WTC11 (cell line): ENCODE data around the gene ACCSL. TPM values are rescaled to one million over a fixed set of nuclear protein-coding genes. Genes with fewer than 3 reads are reported as not detected.

ENCODE experiments used
- ATAC-seq: fragments of 200-7000 bp; cut with Tn5 transposase; 2 replicates; pipeline ENCODE4 v1.10.0; 2021; ENCODE audit warnings: mild to moderate bottlenecking, moderate library complexity
- CTCF ChIA-PET: fragments of 300-600 bp; sonication (Branson Sonifier 250); formaldehyde crosslinking; loops from one replicate; lab custom pipeline; 2021; ENCODE audit warnings: antibody characterized with exemption; lab: Charles Lee
- POLR2A ChIA-PET: fragments of 350-600 bp; sonication (Branson Sonifier 250); formaldehyde crosslinking; loops from one replicate; lab custom pipeline; 2021; ENCODE audit warnings: antibody characterized with exemption; lab: Charles Lee
- DNase-seq: peaks from one replicate; pipeline ENCODE4 v3.0.0; 2021; ENCODE audit warnings: low spot score
- H3K27ac Mint-ChIP-seq: 2 replicates; pipeline ENCODE4 v1.8.0; 2021; ENCODE audit warnings: mixed read lengths
- H3K27me3 Mint-ChIP-seq: 2 replicates; pipeline ENCODE4 v1.8.0; 2021; ENCODE audit warnings: low read depth, mild to moderate bottlenecking, moderate library complexity, mixed read lengths
- H3K36me3 Mint-ChIP-seq: 2 replicates; pipeline ENCODE4 v1.8.0; 2021; ENCODE audit warnings: mixed read lengths
- H3K4me1 Mint-ChIP-seq: 2 replicates; pipeline ENCODE4 v1.8.0; 2022; ENCODE audit warnings: mixed read lengths
- H3K4me3 Mint-ChIP-seq: 2 replicates; pipeline ENCODE4 v1.8.0; 2021; ENCODE audit warnings: mild to moderate bottlenecking, moderate library complexity, mixed read lengths
- H3K9me3 Mint-ChIP-seq: 2 replicates; pipeline ENCODE4 v1.8.0; 2021; ENCODE audit warnings: mixed read lengths
- ATF1 ChIP-seq: sonication (generic); formaldehyde crosslinking; IDR thresholded peaks from 2 replicates; pipeline ENCODE4 v1.8.1; 2023; ENCODE audit warnings: mild to moderate bottlenecking, moderate library complexity, missing genetic modification reagents
- ESRRA ChIP-seq: sonication (generic); formaldehyde crosslinking; IDR thresholded peaks from 2 replicates; pipeline ENCODE4 v1.8.1; 2022; ENCODE audit warnings: mild to moderate bottlenecking, missing genetic modification reagents, borderline replicate concordance
- ETV6 ChIP-seq: sonication (generic); formaldehyde crosslinking; IDR thresholded peaks from 2 replicates; pipeline ENCODE4 v1.8.1; 2022; ENCODE audit warnings: mild to moderate bottlenecking, missing genetic modification reagents
- GRHL2 ChIP-seq: fragments of 250-450 bp; sonication (Bioruptor Pico); IDR thresholded peaks from 2 replicates; pipeline ENCODE4 v1.8.0; 2022; ENCODE audit warnings: mild to moderate bottlenecking, moderate library complexity; ENCODE audit not compliant: insufficient replicate concordance, severe bottlenecking
- GTF2I ChIP-seq: fragments of 250-450 bp; sonication (Bioruptor Pico); conservative IDR thresholded peaks from 2 replicates; pipeline ENCODE4 v1.4.0; 2021; ENCODE audit warnings: mild to moderate bottlenecking
- KAT7 ChIP-seq: sonication (generic); formaldehyde crosslinking; IDR thresholded peaks from 2 replicates; pipeline ENCODE4 v1.8.1; 2023; ENCODE audit warnings: missing genetic modification reagents, mild to moderate bottlenecking, borderline replicate concordance
- MXD4 ChIP-seq: fragments of 250-450 bp; sonication (Bioruptor Pico); IDR thresholded peaks from 2 replicates; pipeline ENCODE4 v1.8.0; 2021; ENCODE audit warnings: mild to moderate bottlenecking, moderate library complexity, borderline replicate concordance
- SOX15 ChIP-seq: fragments of 250-450 bp; sonication (Bioruptor Pico); IDR thresholded peaks from 2 replicates; pipeline ENCODE4 v1.9.0; 2021; ENCODE audit warnings: mild to moderate bottlenecking
- ZBTB21 ChIP-seq: sonication (generic); formaldehyde crosslinking; IDR thresholded peaks from 2 replicates; pipeline ENCODE4 v1.8.1; 2023; ENCODE audit warnings: mild to moderate bottlenecking, missing genetic modification reagents, borderline replicate concordance
- ZNF232 ChIP-seq: sonication (generic); formaldehyde crosslinking; IDR thresholded peaks from 2 replicates; pipeline ENCODE4 v1.8.0; 2022; ENCODE audit warnings: mild to moderate bottlenecking, missing genetic modification reagents
- ZNF263 ChIP-seq: sonication (generic); formaldehyde crosslinking; IDR thresholded peaks from 2 replicates; pipeline ENCODE4 v1.8.1; 2022; ENCODE audit warnings: low read depth, mild to moderate bottlenecking, moderate library complexity, missing genetic modification reagents
- ZNF317 ChIP-seq: sonication (generic); formaldehyde crosslinking; IDR thresholded peaks from 2 replicates; pipeline ENCODE4 v1.8.1; 2023; ENCODE audit warnings: low read depth, mild to moderate bottlenecking, moderate library complexity, missing genetic modification reagents, borderline replicate concordance
- total RNA-seq: library from RNA; stranded (reverse); gene quantifications from 3 replicates; pipeline ENCODE4 v1.2.3, GENCODE V29; 2021
- TF ChIP-seq, protein P1 (sequence below): sonication (generic); formaldehyde crosslinking; IDR thresholded peaks from 2 replicates; pipeline ENCODE4 v1.8.1; 2023; ENCODE audit warnings: mild to moderate bottlenecking, missing genetic modification reagents
- TF ChIP-seq, protein P2 (sequence below): fragments of 250-450 bp; sonication (Bioruptor Pico); IDR thresholded peaks from 2 replicates; pipeline ENCODE4 v1.9.0; 2021; ENCODE audit warnings: mild to moderate bottlenecking
- TF ChIP-seq, protein P3 (sequence below): sonication (generic); formaldehyde crosslinking; IDR thresholded peaks from 2 replicates; pipeline ENCODE4 v1.8.1; 2022; ENCODE audit warnings: mild to moderate bottlenecking, missing genetic modification reagents, moderate library complexity, borderline replicate concordance
- TF ChIP-seq, protein P4 (sequence below): sonication (generic); formaldehyde crosslinking; IDR thresholded peaks from 2 replicates; pipeline ENCODE4 v1.8.1; 2023; ENCODE audit warnings: mild to moderate bottlenecking, moderate library complexity, missing genetic modification reagents
- TF ChIP-seq, protein P5 (sequence below): sonication (generic); formaldehyde crosslinking; IDR thresholded peaks from 2 replicates; pipeline ENCODE4 v1.8.0; 2022; ENCODE audit warnings: mild to moderate bottlenecking, missing genetic modification reagents
- TF ChIP-seq, protein P6 (sequence below): fragments of 250-450 bp; sonication (Bioruptor Pico); IDR thresholded peaks from 2 replicates; pipeline ENCODE4 v1.9.0; 2021; ENCODE audit warnings: moderate library complexity, mild to moderate bottlenecking, inconsistent platforms, borderline replicate concordance
- TF ChIP-seq, protein P7 (sequence below): sonication (generic); formaldehyde crosslinking; IDR thresholded peaks from 2 replicates; pipeline ENCODE4 v1.8.1; 2022; ENCODE audit warnings: missing genetic modification reagents, borderline replicate concordance
- TF ChIP-seq, protein P8 (sequence below): fragments of 250-450 bp; sonication (Bioruptor Pico); IDR thresholded peaks from 2 replicates; pipeline ENCODE4 v1.9.0; 2021; ENCODE audit warnings: mild to moderate bottlenecking

ACCSL gene
- total RNA-seq, 1 experiment from 2014 or later, result not detected

DNA sequence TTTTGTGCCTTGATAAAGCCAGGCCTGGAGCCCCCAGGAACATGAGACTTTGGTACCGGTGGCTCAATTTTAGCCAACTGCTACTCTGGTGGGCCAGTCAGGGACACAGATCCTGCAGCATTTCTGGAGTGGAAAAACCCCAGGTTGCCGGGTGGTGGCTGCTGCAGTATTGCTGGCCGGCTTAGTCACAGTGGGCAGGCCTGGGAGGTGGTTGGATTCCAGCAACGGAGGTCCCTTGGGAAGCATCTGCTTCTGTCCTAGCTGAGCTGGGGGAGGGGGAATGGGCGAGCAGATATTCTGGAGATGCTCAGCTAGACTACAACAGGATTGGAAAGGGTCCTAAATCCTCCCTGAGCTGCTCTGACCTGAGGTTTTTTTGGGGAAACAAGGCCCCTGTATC is 31.6 kb upstream of the ACCSL start:
- Mint-ChIP-seq H3K4me1 (no peaks in the 10 kb centered on the region), H3K36me3 (no peaks in the 10 kb centered on the region), H3K27ac (no peak overlapping the region), H3K4me3 (no peak overlapping the region), H3K9me3 (peaks cover 4% of the 10 kb centered on the region), H3K27me3 (peaks cover 8% of the 10 kb centered on the region)
- TF ChIP-seq, protein P1, sequence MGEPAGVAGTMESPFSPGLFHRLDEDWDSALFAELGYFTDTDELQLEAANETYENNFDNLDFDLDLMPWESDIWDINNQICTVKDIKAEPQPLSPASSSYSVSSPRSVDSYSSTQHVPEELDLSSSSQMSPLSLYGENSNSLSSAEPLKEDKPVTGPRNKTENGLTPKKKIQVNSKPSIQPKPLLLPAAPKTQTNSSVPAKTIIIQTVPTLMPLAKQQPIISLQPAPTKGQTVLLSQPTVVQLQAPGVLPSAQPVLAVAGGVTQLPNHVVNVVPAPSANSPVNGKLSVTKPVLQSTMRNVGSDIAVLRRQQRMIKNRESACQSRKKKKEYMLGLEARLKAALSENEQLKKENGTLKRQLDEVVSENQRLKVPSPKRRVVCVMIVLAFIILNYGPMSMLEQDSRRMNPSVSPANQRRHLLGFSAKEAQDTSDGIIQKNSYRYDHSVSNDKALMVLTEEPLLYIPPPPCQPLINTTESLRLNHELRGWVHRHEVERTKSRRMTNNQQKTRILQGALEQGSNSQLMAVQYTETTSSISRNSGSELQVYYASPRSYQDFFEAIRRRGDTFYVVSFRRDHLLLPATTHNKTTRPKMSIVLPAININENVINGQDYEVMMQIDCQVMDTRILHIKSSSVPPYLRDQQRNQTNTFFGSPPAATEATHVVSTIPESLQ (CRISPR knock-in tag), result no peak
- TF ChIP-seq GRHL2 (CRISPR knock-in tag) (no peak), MXD4 (no peak), SOX15 (CRISPR knock-in tag) (no peak), KAT7 (CRISPR knock-in tag) (no peak), ZNF263 (CRISPR knock-in tag) (no peak), ESRRA (CRISPR knock-in tag) (no peak), ZBTB21 (CRISPR knock-in tag) (no peak), GTF2I (no peak), ETV6 (no peak), ZNF317 (no peak), ZNF232 (CRISPR knock-in tag) (no peak), ATF1 (CRISPR knock-in tag) (no peak)
- TF ChIP-seq, protein P2, sequence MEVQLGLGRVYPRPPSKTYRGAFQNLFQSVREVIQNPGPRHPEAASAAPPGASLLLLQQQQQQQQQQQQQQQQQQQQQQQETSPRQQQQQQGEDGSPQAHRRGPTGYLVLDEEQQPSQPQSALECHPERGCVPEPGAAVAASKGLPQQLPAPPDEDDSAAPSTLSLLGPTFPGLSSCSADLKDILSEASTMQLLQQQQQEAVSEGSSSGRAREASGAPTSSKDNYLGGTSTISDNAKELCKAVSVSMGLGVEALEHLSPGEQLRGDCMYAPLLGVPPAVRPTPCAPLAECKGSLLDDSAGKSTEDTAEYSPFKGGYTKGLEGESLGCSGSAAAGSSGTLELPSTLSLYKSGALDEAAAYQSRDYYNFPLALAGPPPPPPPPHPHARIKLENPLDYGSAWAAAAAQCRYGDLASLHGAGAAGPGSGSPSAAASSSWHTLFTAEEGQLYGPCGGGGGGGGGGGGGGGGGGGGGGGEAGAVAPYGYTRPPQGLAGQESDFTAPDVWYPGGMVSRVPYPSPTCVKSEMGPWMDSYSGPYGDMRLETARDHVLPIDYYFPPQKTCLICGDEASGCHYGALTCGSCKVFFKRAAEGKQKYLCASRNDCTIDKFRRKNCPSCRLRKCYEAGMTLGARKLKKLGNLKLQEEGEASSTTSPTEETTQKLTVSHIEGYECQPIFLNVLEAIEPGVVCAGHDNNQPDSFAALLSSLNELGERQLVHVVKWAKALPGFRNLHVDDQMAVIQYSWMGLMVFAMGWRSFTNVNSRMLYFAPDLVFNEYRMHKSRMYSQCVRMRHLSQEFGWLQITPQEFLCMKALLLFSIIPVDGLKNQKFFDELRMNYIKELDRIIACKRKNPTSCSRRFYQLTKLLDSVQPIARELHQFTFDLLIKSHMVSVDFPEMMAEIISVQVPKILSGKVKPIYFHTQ (CRISPR knock-in tag), result no peak
- TF ChIP-seq, protein P3, sequence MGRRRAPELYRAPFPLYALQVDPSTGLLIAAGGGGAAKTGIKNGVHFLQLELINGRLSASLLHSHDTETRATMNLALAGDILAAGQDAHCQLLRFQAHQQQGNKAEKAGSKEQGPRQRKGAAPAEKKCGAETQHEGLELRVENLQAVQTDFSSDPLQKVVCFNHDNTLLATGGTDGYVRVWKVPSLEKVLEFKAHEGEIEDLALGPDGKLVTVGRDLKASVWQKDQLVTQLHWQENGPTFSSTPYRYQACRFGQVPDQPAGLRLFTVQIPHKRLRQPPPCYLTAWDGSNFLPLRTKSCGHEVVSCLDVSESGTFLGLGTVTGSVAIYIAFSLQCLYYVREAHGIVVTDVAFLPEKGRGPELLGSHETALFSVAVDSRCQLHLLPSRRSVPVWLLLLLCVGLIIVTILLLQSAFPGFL, result no peak
- TF ChIP-seq, protein P4, sequence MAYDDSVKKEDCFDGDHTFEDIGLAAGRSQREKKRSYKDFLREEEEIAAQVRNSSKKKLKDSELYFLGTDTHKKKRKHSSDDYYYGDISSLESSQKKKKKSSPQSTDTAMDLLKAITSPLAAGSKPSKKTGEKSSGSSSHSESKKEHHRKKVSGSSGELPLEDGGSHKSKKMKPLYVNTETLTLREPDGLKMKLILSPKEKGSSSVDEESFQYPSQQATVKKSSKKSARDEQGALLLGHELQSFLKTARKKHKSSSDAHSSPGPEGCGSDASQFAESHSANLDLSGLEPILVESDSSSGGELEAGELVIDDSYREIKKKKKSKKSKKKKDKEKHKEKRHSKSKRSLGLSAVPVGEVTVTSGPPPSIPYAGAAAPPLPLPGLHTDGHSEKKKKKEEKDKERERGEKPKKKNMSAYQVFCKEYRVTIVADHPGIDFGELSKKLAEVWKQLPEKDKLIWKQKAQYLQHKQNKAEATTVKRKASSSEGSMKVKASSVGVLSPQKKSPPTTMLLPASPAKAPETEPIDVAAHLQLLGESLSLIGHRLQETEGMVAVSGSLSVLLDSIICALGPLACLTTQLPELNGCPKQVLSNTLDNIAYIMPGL (CRISPR knock-in tag), result no peak
- TF ChIP-seq, protein P5, sequence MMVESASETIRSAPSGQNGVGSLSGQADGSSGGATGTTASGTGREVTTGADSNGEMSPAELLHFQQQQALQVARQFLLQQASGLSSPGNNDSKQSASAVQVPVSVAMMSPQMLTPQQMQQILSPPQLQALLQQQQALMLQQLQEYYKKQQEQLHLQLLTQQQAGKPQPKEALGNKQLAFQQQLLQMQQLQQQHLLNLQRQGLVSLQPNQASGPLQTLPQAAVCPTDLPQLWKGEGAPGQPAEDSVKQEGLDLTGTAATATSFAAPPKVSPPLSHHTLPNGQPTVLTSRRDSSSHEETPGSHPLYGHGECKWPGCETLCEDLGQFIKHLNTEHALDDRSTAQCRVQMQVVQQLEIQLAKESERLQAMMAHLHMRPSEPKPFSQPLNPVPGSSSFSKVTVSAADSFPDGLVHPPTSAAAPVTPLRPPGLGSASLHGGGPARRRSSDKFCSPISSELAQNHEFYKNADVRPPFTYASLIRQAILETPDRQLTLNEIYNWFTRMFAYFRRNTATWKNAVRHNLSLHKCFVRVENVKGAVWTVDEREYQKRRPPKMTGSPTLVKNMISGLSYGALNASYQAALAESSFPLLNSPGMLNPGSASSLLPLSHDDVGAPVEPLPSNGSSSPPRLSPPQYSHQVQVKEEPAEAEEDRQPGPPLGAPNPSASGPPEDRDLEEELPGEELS (CRISPR knock-in tag), result no peak
- TF ChIP-seq, protein P6, sequence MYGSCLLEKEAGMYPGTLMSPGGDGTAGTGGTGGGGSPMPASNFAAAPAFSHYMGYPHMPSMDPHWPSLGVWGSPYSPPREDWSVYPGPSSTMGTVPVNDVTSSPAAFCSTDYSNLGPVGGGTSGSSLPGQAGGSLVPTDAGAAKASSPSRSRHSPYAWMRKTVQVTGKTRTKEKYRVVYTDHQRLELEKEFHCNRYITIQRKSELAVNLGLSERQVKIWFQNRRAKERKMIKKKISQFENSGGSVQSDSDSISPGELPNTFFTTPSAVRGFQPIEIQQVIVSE (CRISPR knock-in tag), result no peak
- TF ChIP-seq, protein P7, sequence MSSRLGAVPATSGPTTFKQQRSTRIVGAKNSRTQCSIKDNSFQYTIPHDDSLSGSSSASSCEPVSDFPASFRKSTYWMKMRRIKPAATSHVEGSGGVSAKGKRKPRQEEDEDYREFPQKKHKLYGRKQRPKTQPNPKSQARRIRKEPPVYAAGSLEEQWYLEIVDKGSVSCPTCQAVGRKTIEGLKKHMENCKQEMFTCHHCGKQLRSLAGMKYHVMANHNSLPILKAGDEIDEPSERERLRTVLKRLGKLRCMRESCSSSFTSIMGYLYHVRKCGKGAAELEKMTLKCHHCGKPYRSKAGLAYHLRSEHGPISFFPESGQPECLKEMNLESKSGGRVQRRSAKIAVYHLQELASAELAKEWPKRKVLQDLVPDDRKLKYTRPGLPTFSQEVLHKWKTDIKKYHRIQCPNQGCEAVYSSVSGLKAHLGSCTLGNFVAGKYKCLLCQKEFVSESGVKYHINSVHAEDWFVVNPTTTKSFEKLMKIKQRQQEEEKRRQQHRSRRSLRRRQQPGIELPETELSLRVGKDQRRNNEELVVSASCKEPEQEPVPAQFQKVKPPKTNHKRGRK, result no peak
- TF ChIP-seq, protein P8, sequence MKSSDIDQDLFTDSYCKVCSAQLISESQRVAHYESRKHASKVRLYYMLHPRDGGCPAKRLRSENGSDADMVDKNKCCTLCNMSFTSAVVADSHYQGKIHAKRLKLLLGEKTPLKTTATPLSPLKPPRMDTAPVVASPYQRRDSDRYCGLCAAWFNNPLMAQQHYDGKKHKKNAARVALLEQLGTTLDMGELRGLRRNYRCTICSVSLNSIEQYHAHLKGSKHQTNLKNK (CRISPR knock-in tag), result no peak
- POLR2A ChIA-PET, result no interaction called here
- CTCF ChIA-PET, result no interaction called here
- DNase-seq (no peak), ATAC-seq (no peak)
